Lower leg skin (tissue), 3 donors: ENCODE measurements around the gene PPARA.

Experiments
- POLR2A ChIP-seq, 2 donors: fragments of 450-650 bp; IDR thresholded peaks; one replicate each; pipeline ENCODE4 v1.6.1; 2016 to 2017; ENCODE audit warnings: antibody characterized with exemption in 2 of 2, mild to moderate bottlenecking in 1 of 2, moderate library complexity in 1 of 2
- TF ChIP-seq, protein P1 (sequence below), 3 donors: fragments of 450-650 bp; IDR thresholded peaks; one replicate each; pipeline ENCODE4 v1.5.1; 2016; ENCODE audit warnings: antibody characterized with exemption in 3 of 3, mild to moderate bottlenecking in 3 of 3, moderate library complexity in 2 of 3

DNA sequence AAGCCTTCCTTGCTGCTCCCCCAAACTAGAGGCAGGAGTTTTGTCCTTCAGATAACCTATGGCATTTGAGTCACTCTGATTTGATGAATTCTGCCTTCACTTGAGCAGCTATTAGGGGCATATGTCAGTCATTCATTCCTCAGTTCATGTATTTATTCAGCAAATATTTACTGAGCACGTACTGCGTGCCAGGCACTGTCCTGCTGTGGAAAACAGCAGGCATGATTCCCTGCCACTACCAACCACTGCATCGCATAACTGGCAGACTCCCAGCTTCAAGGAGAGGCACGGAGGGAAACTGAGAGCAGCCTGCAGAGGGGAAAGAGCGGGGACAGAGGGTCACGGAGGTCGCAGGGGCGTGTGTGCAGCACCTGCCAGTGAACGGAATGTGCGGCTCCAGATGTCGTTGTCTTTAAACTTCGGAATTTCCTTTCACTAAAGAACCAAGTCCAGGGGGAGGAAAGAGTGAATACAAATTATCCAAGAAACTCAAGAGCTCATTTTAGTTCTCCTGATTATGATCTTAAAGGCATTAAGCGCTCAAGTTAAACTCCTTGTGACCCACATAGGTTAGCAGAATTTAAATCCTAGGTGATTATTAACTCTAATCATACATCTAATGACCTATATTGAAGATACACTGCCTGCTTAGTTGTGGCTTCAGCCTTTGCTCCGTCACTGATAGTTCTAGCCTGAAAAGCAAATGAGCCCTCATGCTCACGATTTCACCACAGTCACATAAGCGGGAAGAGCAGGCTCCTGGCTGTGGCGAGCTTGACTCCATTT, 12.6 kb downstream of the PPARA start:
- TF ChIP-seq, protein P1, sequence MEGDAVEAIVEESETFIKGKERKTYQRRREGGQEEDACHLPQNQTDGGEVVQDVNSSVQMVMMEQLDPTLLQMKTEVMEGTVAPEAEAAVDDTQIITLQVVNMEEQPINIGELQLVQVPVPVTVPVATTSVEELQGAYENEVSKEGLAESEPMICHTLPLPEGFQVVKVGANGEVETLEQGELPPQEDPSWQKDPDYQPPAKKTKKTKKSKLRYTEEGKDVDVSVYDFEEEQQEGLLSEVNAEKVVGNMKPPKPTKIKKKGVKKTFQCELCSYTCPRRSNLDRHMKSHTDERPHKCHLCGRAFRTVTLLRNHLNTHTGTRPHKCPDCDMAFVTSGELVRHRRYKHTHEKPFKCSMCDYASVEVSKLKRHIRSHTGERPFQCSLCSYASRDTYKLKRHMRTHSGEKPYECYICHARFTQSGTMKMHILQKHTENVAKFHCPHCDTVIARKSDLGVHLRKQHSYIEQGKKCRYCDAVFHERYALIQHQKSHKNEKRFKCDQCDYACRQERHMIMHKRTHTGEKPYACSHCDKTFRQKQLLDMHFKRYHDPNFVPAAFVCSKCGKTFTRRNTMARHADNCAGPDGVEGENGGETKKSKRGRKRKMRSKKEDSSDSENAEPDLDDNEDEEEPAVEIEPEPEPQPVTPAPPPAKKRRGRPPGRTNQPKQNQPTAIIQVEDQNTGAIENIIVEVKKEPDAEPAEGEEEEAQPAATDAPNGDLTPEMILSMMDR (IDR thresholded peaks at IDR 0.05), result no peak
- no peak for TF ChIP-seq POLR2A (IDR thresholded peaks at IDR 0.05)
